ENCODE measurements around the gene FAM210B. TPM values are rescaled to one million over a fixed set of nuclear protein-coding genes. Genes with fewer than 3 reads are reported as not detected.
A peak's percentile ranks its signal among the peaks of the same experiment; 100 is the strongest.
"Not testable (repeated sequence)": the region's sequence is repeated elsewhere in the genome, so short reads cannot be mapped to it uniquely, and the experiment has no call there.

The FAM210B gene
- total and polyA plus RNA-seq, 7 donors = 17.0 to 52.2 (median 41.9) TPM

- H3K4me1 ChIP-seq = peaks cover 0 to 9% (median 4%) of the 10 kb centered on the region in 4 donors
- H3K36me3 ChIP-seq = peaks cover 22 to 94% (median 45%) of the 10 kb centered on the region in 4 donors
- intact Hi-C loops (cut with DNase I) = no loop called here
- no peaks in the 10 kb centered on the region for H3K27me3 ChIP-seq
- 95% methylated on average over 26 of the region's 26 CpGs for WGBS, 2 donors
- H3K9me3 ChIP-seq = no peaks in the 10 kb centered on the region
- TF ChIP-seq POLR2A (IDR thresholded peaks at IDR 0.05) (no peak), CTCF (IDR thresholded peaks at IDR 0.05) (no peak), POLR2AphosphoS5 (IDR thresholded peaks at IDR 0.05) (no peak), EP300 (IDR thresholded peaks at IDR 0.05) (no peak)
- no peak overlapping the region for H3K4me3 ChIP-seq
- no peak overlapping the region for H3K27ac ChIP-seq
- no peak for DNase-seq
These were observed 44.7 kb downstream of the FAM210B start for GRCh38 chr20:56403465-56403864.

DNA sequence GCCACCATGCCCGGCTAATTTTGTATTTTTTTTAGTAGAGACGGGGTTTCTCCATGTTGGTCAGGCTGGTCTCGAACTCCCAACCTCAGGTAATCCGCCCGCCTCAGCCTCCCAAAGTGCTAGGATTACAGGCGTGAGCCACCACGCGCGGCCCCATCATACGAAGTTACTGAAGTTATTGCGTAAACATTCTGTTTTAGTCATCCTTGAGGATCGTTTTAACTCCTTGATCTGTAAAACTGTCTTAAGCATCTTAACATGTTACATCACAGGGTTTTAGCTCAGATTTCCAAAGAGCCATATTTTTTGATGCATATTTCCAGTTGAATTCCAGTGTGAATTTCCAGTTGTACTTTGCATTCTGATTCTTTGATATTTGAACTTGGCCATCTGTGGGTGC, 46.6 kb downstream of the FAM210B start:
- H3K4me1 ChIP-seq; intact Hi-C loops (cut with DNase I); H3K27ac ChIP-seq; H3K9me3 ChIP-seq; DNase-seq; H3K4me3 ChIP-seq; H3K27me3 ChIP-seq: not testable (repeated sequence)
- WGBS, 2 donors = 92% methylated on average over 12 of the region's 12 CpGs
- H3K36me3 ChIP-seq = peaks cover 13 to 87% (median 32%) of the 10 kb centered on the region in 4 donors

GRCh38 chr20:56406910-56407309, 48.1 kb downstream of the FAM210B start:
- intact Hi-C loops (cut with DNase I) = no loop called here
- TF ChIP-seq POLR2A (IDR thresholded peaks at IDR 0.05) (no peak), EP300 (IDR thresholded peaks at IDR 0.05) (no peak), CTCF (IDR thresholded peaks at IDR 0.05) (no peak), POLR2AphosphoS5 (IDR thresholded peaks at IDR 0.05) (no peak)
- no peaks in the 10 kb centered on the region for H3K9me3 ChIP-seq
- H3K36me3 ChIP-seq = peaks cover 7 to 73% (median 32%) of the 10 kb centered on the region in 4 donors
- no peaks in the 10 kb centered on the region for H3K27me3 ChIP-seq
- WGBS, 2 donors = 92 to 93% methylated on average over 3 of the region's 3 CpGs
- no peak overlapping the region for H3K27ac ChIP-seq
- no peak for DNase-seq
- no peak overlapping the region for H3K4me3 ChIP-seq
- H3K4me1 ChIP-seq = no peaks in the 10 kb centered on the region

DNA sequence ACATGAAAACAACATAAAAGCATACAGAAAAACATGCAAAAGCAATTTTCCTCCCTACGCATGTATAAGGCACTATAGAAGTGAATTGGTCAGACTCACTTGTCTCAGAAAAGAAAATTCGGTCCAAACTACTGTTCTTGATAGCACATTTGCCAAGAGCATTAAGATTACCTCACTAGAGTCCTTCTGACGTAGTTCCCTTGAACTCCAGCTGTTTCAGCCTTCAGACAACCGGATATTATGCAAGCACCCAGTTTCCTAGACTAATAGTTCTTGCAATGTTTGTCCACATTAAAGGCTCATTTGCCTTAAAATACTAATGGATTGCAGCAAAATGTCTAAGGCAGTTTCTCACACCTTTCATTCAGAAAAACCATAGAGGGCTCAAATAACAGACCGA, 50.7 kb downstream of the FAM210B start:
- H3K27ac ChIP-seq = peak overlapping the region in 3 of 4 donors; percentile 27 to 63 (median 48)
- WGBS, 2 donors = 87% methylated on average over 5 of the region's 5 CpGs
- H3K27me3 ChIP-seq = no peaks in the 10 kb centered on the region
- TF ChIP-seq EP300 (IDR thresholded peaks at IDR 0.05) = peak in 3 of 4 donors; percentile 12 to 57 (median 19)
- TF ChIP-seq POLR2AphosphoS5 (IDR thresholded peaks at IDR 0.05) = peak in 2 of 4 donors; percentile 22 to 33
- no peak for TF ChIP-seq CTCF (IDR thresholded peaks at IDR 0.05)
- peaks cover 0 to 47% (median 21%) of the 10 kb centered on the region in 4 donors for H3K36me3 ChIP-seq
- DNase-seq = no peak
- intact Hi-C loops (cut with DNase I) = no loop called here
- no peaks in the 10 kb centered on the region for H3K9me3 ChIP-seq
- H3K4me3 ChIP-seq = no peak overlapping the region
- no peaks in the 10 kb centered on the region for H3K4me1 ChIP-seq

- Histone ChIP-seq H3K27me3 (no peaks in the 10 kb centered on the region), H3K4me3 (no peak overlapping the region), H3K4me1 (no peaks in the 10 kb centered on the region), H3K36me3 (peaks cover 0 to 42% (median 20%) of the 10 kb centered on the region in 4 donors), H3K9me3 (no peaks in the 10 kb centered on the region), H3K27ac (peak overlapping the region in 3 of 4 donors; percentile 27 to 63 (median 48))
- 39 to 80% methylated on average over 1 of the region's 1 CpG for WGBS, 2 donors
- TF ChIP-seq CTCF (IDR thresholded peaks at IDR 0.05) = no peak
- no peak for TF ChIP-seq EP300 (IDR thresholded peaks at IDR 0.05)
- no peak for TF ChIP-seq POLR2A (IDR thresholded peaks at IDR 0.05)
- no peak for TF ChIP-seq POLR2AphosphoS5 (IDR thresholded peaks at IDR 0.05)
- no peak for DNase-seq
- intact Hi-C loops (cut with DNase I) = no loop called here
These were observed 51.2 kb downstream of the FAM210B start for GRCh38 chr20:56409956-56410355.

- WGBS, 2 donors = 96 to 97% methylated on average over 7 of the region's 7 CpGs
- peaks cover 0 to 29% (median 17%) of the 10 kb centered on the region in 4 donors for H3K36me3 ChIP-seq
- intact Hi-C loops (cut with DNase I); H3K4me1 ChIP-seq; DNase-seq; H3K27me3 ChIP-seq; H3K4me3 ChIP-seq; H3K9me3 ChIP-seq: not testable (repeated sequence)
- peak overlapping the region; percentile 33 to 63 (median 52) for H3K27ac ChIP-seq
These were observed 52.5 kb downstream of the FAM210B start for GRCh38 chr20:56411287-56411686.
